ENCODE measurements around the gene GAK. TPM values are rescaled to one million over a fixed set of nuclear protein-coding genes. Genes with fewer than 3 reads are reported as not detected.

The GAK gene
- total RNA-seq, 1 donor from 2014 or later, result 97.1 TPM

DNA sequence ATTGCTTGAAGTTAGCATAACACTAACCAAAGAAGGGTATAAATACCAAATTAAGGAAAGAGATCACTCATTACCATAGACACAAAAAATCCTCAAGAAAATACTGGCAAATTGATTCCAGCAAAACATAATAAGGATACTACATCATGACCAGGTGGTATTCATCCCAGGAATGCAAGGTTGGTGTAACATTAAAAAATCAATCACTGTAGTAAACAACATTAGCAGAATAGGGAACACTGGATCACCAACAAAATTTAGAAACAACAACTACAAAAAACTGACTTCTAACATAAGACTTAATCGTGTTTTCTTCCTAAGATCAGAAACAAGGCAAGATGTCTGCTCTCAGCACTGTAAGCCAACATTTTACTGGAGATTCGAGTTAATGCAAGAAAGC, 14.1 kb downstream of the GAK start:
- H3K27me3 Mint-ChIP-seq, result no peaks in the 10 kb centered on the region
- no peak overlapping the region for H3K4me3 Mint-ChIP-seq
- TF ChIP-seq CTCF (conservative IDR thresholded peaks at IDR 0.05), result no peak
- H3K9me3 Mint-ChIP-seq, result peaks cover 5% of the 10 kb centered on the region
- peaks cover 22% of the 10 kb centered on the region for H3K36me3 Mint-ChIP-seq
- peaks cover 22% of the 10 kb centered on the region for H3K4me1 Mint-ChIP-seq (ENCODE audit: unreplicated experiment)
- no peak for DNase-seq (ENCODE audit: extremely low spot score, unreplicated experiment)
- no peak overlapping the region for H3K27ac Mint-ChIP-seq

DNA sequence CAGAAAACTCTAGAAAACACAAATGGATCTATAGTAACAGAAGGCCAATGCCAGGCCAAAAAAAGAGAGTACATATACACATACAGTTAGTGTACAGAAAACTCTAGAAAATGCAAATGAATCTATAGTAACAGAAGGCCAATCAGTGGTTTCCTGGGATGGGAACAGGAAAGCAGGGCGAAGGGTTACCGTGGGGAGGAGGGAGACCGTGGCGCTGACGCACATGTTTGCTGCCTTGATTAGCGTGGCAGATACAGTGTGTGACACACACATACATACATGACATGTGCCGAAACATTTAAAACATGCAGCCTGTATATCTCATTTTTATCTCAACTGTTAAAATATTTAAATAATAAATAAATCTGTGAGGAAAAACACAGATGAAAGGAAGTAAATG, 14.7 kb downstream of the GAK start:
- no peak for TF ChIP-seq CTCF (conservative IDR thresholded peaks at IDR 0.05)
- Mint-ChIP-seq H3K36me3 (peaks cover 16% of the 10 kb centered on the region), H3K4me1 (ENCODE audit: unreplicated experiment) (peaks cover 17% of the 10 kb centered on the region), H3K9me3 (peaks cover 5% of the 10 kb centered on the region), H3K4me3 (no peak overlapping the region), H3K27ac (no peak overlapping the region), H3K27me3 (no peaks in the 10 kb centered on the region)
- DNase-seq (ENCODE audit: extremely low spot score, unreplicated experiment), result no peak

- peaks cover 17% of the 10 kb centered on the region for H3K4me1 Mint-ChIP-seq (ENCODE audit: unreplicated experiment)
- H3K27ac Mint-ChIP-seq, result no peak overlapping the region
- no peak for TF ChIP-seq CTCF (conservative IDR thresholded peaks at IDR 0.05)
- DNase-seq (ENCODE audit: extremely low spot score, unreplicated experiment), result no peak
- no peak overlapping the region for H3K4me3 Mint-ChIP-seq
- no peaks in the 10 kb centered on the region for H3K27me3 Mint-ChIP-seq
- H3K36me3 Mint-ChIP-seq, result peaks cover 16% of the 10 kb centered on the region
- H3K9me3 Mint-ChIP-seq, result peaks cover 5% of the 10 kb centered on the region
Observed at GRCh38 chr4:915595-915994, 16.5 kb downstream of the GAK start.

DNA sequence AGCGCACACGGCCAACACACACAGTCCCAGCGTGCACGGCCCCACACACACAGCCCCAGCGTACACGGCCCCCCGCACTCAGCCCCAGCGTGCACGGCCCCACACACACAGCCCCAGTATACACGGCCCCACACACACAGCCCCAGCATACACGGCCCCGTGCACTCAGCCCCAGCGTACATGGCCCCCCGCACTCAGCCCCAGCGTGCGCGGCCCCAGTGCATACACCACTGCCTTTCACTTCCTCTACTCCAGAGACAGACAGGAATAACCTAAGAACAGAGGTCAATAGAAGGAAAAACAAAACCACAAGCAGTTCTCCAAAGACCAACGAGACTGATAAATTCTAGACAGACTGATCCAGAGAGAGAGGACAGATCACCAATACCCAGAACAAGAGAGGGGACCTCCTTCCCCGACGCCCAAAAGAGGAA, 17.1 kb downstream of the GAK start:
- Mint-ChIP-seq H3K36me3 (peaks cover 16% of the 10 kb centered on the region), H3K9me3 (peaks cover 5% of the 10 kb centered on the region), H3K4me3 (no peak overlapping the region), H3K27me3 (no peaks in the 10 kb centered on the region), H3K4me1 (ENCODE audit: unreplicated experiment) (peaks cover 17% of the 10 kb centered on the region), H3K27ac (no peak overlapping the region)
- DNase-seq (ENCODE audit: extremely low spot score, unreplicated experiment), result no peak
- no peak for TF ChIP-seq CTCF (conservative IDR thresholded peaks at IDR 0.05)

DNA sequence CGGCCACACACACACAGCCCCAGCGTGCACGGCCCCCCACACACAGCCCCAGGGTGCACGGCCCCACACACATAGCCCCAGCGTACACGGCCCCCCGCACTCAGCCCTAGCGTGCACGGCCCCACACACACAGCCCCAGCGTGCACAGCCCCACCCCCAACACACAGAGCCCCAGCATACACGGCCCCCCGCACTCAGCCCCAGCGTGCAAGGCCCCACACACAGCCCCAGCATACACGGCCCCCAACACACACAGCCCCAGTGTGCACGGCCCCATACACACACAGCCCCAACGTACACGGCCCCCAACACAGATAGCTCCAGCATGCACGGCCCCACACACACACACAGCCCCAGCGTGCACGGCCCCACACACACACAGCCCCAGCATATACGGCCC, 17.6 kb downstream of the GAK start:
- Mint-ChIP-seq H3K4me3 (no peak overlapping the region), H3K9me3 (peaks cover 5% of the 10 kb centered on the region), H3K4me1 (ENCODE audit: unreplicated experiment) (peaks cover 17% of the 10 kb centered on the region), H3K27me3 (no peaks in the 10 kb centered on the region), H3K36me3 (peaks cover 13% of the 10 kb centered on the region), H3K27ac (no peak overlapping the region)
- DNase-seq (ENCODE audit: extremely low spot score, unreplicated experiment), result no peak
- no peak for TF ChIP-seq CTCF (conservative IDR thresholded peaks at IDR 0.05)

DNA sequence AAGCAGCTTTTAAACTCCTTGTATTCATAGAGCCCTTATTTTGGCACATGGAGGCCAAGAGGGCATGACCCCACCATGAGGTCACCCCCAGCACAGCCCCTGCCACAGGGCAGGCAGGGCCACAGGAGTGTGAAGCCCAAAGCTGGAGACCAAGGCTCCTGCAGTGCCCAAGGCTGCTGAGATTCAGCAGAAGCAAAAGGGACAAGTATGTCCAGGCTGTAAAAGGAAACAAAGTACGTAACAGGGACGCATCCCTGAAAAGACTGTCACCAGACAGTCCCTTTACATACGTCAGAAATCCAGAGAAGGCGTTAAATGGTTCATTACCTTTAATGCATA, 18.9 kb downstream of the GAK start:
- Mint-ChIP-seq H3K27ac (no peak overlapping the region), H3K4me1 (ENCODE audit: unreplicated experiment) (peaks cover 17% of the 10 kb centered on the region), H3K36me3 (peaks cover 9% of the 10 kb centered on the region), H3K9me3 (peaks cover 3% of the 10 kb centered on the region), H3K4me3 (no peak overlapping the region), H3K27me3 (no peaks in the 10 kb centered on the region)
- DNase-seq (ENCODE audit: extremely low spot score, unreplicated experiment), result no peak
- TF ChIP-seq CTCF (conservative IDR thresholded peaks at IDR 0.05), result no peak
